Measurements from ENCODE around the gene RITA1.

The RITA1 gene

DNA sequence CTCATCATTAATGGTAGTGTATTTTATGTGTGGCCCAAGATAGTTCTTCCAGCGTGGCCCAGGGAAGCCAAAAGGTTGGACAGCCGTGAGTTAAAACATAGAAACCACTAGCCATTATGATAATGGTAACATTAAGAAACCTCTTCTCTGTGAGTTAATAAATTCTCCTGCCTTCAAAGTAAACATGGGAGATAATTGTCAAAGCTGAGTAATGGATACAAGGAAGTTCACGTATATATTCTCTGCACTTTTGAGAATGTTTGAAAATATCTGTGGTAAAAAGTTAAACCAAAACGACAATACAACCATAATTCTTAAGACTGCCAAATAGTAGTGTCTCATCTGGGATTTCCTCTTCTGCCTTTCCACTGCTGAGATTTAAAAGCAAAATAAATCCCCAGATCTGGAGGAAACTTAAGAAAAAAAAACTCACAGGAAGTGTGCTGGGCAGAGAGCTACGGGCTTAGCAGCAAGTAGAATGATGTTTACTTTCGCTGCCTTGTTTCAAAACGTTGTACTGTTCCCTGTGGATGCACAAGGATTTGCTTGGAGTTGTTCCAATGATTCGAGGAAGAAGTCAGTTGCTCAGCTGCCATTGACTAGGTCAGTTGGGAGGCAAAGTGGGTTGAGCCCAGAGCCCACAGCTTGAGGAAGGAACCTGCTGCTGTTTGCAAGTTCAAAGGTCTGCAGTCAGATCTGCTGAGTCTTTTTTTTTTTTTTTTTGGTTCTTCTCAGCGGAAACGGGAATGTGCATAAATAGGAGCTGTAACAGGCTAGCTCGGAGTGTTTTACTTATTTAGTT is 37.4 kb downstream of the RITA1 start:
- DNase-seq (ENCODE audit: low spot score), result peak; percentile 32
- peak overlapping the region; percentile 77 for H3K27ac ChIP-seq
- POLR2A ChIA-PET (ENCODE audit: low non-redundant PET), result interaction anchor here (1.5 kb wide), 1 partner anchor 10 kb away, joined by 6 read pairs; no protein-coding TSS in a partner anchor
- CTCF ChIA-PET, result no interaction called here
- TF ChIP-seq, protein P1, sequence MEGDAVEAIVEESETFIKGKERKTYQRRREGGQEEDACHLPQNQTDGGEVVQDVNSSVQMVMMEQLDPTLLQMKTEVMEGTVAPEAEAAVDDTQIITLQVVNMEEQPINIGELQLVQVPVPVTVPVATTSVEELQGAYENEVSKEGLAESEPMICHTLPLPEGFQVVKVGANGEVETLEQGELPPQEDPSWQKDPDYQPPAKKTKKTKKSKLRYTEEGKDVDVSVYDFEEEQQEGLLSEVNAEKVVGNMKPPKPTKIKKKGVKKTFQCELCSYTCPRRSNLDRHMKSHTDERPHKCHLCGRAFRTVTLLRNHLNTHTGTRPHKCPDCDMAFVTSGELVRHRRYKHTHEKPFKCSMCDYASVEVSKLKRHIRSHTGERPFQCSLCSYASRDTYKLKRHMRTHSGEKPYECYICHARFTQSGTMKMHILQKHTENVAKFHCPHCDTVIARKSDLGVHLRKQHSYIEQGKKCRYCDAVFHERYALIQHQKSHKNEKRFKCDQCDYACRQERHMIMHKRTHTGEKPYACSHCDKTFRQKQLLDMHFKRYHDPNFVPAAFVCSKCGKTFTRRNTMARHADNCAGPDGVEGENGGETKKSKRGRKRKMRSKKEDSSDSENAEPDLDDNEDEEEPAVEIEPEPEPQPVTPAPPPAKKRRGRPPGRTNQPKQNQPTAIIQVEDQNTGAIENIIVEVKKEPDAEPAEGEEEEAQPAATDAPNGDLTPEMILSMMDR (conservative IDR thresholded peaks at IDR 0.05; ENCODE audit: low read depth), result no peak

DNA sequence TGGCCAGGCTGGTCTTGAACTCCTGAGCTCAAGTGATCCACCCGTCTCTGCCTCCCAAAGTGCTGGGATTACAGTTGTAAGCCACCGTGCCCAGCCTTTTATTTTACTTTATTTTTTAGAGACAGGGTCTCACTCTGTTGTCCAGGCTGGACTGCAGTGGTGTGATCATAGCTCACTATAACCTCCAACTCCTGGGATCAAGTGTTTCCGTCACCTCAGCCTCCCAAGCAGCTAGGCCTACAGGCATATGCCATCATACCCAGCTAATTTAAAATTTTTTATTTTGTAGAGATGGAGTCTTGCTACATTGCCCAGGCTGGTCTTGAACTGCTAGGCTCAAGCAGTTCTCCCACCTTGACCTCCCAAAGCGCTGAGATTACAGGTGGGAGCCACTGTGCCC is 39.4 kb downstream of the RITA1 start:
- H3K27ac ChIP-seq, result peak overlapping the region; percentile 10; the same call in 1 of the 2 replicates
- TF ChIP-seq, protein P1 (conservative IDR thresholded peaks at IDR 0.05; ENCODE audit: low read depth), result no peak
- DNase-seq (ENCODE audit: low spot score), result no peak
- POLR2A ChIA-PET (ENCODE audit: low non-redundant PET), result no interaction called here
- CTCF ChIA-PET, result no interaction called here

DNA sequence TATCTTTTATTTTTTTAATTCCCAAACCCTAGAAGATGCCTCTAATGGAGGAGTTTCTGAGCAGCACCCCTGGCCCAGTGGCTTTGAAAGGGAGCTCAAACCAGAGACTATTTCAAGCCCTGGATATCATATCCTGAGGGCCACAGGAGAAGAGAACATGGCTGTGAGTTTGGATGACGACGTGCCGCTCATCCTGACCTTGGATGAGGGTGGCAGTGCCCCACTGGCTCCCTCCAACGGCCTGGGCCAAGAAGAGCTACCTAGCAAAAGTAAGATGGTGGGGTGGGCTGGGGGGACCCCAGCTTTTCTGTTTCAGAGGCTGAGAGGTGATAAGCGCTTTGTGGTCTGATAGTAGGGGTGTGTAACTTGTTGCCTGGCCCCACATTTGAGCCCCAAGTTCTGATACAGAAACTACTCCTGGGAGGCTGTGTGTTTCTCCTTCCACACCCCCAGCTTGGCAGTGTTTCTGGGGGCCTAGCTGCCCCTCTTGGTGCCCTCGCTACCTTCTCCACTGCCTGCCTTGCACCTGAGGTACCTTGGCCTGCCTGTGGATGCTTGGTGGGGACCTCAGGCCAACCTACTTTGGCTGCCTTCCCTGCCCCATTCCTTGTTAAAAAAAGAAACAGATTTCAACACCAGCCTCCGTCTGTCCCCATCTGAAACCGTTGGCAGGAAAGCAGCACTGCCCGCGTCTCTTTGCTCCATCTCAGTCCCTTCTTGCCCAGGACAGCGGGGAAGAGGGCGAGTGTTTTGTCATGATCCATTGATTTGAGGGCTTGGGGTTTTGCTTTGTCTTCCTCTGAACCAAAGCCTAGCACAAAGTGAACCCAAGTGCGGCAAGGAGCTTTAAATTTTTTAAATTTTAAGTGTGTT is 41.4 kb downstream of the RITA1 start:
- POLR2A ChIA-PET (ENCODE audit: low non-redundant PET), result interaction anchor here (0.6 kb wide), 1 partner anchor 14 kb away, joined by 3 read pairs; no protein-coding TSS in a partner anchor
- H3K27ac ChIP-seq, result peak overlapping the region; percentile 34
- TF ChIP-seq, protein P1 (conservative IDR thresholded peaks at IDR 0.05; ENCODE audit: low read depth), result no peak
- no peak for DNase-seq (ENCODE audit: low spot score)
- CTCF ChIA-PET, result no interaction called here

- ChIA-PET CTCF (no interaction called here), POLR2A (ENCODE audit: low non-redundant PET) (no interaction called here)
- TF ChIP-seq, protein P1 (conservative IDR thresholded peaks at IDR 0.05; ENCODE audit: low read depth), result no peak
- peak overlapping the region; percentile 34 for H3K27ac ChIP-seq
- no peak for DNase-seq (ENCODE audit: low spot score)
Measured at GRCh38 chr12:113227686-113228391, 42.3 kb downstream of the RITA1 start.

- peak overlapping the region; percentile 23; the same call in 1 of the 2 replicates for H3K27ac ChIP-seq
- CTCF ChIA-PET, result no interaction called here
- TF ChIP-seq, protein P1 (conservative IDR thresholded peaks at IDR 0.05; ENCODE audit: low read depth), result no peak
- DNase-seq (ENCODE audit: low spot score), result no peak
- POLR2A ChIA-PET (ENCODE audit: low non-redundant PET), result no interaction called here
Measured at GRCh38 chr12:113228394-113229028, 43.0 kb downstream of the RITA1 start.

All from RWPE1 (cell line).